ENCODE data around the gene RAP2A.

The RAP2A gene

DNA sequence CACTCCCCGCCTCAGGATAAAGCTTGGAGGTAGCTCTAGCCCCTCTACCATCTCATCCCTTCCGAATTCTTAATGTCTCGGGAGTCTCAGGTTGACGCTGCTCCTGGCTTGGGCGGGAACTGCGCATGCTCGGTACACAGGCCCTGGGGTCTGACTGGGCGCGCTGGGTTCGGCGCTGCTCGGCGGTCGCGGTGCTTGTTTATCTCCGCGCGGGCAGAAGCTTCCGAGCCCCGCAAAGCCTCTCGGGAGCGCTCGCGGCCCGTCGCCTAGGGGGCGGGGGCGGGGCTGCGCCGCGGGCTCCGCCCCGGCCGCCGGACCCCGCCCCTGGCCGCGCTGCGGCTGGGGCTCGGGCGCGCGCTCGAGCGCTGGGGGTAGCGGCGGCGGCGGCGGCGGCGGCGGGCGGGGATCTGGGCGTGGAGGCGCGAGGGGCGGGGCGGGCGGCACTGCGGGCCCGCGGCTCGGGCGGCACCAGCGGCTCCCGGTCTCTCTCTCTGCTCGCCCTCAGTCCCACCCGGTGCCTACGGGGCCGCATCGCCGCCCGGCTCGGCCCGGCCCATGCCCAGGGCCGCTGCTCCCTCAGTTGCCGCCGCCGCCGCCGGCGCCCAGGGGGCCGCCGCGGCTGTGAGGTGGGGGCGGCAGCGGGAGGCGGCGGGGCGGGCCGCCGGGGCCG lies at the start of gene RAP2A:
Gene RAP2A (plus strand): TSS at position 443 of the 670 bp plus-strand sequence. CDS start 302 bp downstream, outside the sequence.
- DNase-seq (ENCODE audit: low read depth in 2 of 2, low spot score in 1 of 2): peak; percentile 72 to 84

DNA sequence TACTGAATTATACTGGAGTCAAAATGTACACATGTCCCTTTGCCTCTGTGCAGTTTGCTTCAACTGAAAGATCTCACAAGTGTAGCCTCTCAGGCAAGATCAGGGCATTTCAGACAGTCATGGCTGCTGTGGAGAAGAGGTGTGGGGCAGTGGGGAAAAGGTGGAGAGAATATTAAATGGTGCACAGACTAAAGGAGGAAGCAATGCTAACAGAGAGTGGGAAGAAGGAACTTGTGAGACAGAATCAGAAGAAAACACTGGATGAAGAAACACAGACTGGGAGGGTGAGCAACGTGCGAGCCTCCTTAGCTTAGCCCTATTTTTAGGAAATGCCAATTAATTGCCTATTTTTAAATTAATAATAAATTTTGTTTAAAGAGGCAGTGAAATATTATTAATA lies 49.6 kb upstream of the RAP2A start:
- DNase-seq (ENCODE audit: low read depth in 2 of 2, low spot score in 1 of 2): no peak

DNA sequence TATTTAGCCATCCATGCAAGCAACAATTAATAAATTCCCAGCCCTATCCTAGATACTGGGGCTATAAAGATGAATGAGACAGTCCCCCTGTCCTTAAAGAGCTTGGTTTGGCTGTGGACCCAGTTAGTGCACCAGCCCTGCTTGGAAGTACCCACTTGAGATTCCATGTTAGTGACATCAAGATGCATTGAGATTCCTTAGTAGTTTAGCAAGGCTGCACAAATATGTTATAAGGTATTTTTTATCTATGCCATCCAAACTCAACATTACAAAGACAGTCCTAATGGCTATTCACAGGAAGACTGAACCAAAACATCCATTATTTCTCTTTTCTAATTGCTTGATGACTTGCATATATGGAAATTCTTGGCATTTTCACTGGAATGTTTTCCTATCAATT lies 48.8 kb upstream of the RAP2A start:
- DNase-seq (ENCODE audit: low read depth in 2 of 2, low spot score in 1 of 2): no peak

DNA sequence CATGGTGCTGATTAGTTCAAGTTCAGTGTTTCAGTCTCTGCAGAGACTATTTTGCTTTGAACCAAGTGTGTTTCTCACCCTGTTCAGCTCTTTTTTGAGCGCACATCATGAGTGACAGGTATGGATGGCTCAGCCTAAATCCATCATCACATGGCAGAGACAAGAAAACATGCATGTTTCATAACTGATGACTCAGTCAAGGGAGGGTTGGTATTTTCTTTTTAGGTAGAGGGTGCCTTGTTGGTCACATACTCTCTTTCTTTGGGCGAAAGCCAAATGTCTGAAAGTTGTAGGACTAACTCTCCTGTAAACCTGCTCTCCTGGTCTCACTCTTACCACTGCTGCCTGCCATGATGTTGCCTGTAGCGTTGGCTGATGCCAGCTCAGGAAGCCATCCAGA lies 48.1 kb upstream of the RAP2A start:
- DNase-seq (ENCODE audit: low read depth in 2 of 2, low spot score in 1 of 2): no peak

DNA sequence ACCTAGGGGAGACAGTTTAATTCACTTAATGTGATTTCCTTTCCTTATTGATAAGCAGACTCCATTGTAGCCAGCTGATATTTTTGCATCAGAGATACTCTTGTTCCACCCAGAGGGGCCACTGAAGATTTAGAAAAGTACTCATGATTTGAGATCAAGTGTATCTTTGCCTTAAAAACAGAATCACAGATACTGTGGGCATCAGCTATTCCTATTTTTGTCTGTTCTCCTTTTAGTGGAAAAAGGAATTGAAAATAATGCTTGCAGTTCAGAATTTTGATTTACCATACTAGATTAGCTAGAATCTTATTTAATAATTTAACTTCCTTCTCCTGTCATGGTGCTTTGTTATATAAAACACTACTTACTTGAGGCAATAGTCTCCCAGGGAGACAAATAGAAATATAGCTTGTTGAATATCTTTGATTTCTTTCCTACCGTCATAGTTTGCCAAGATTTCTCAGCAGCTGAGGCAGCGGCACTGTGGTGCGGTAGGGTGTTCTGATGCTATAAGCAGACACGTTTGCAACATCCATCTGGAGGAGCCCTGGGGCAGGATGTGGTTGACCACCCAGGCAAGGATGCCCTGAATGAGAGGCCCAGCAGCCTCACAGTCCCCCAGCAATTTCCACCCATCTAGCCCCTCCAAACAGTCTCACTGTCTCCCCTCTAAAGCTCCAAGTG lies 47.0 kb upstream of the RAP2A start:
- no peak for DNase-seq (ENCODE audit: low read depth in 2 of 2, low spot score in 1 of 2)

DNA sequence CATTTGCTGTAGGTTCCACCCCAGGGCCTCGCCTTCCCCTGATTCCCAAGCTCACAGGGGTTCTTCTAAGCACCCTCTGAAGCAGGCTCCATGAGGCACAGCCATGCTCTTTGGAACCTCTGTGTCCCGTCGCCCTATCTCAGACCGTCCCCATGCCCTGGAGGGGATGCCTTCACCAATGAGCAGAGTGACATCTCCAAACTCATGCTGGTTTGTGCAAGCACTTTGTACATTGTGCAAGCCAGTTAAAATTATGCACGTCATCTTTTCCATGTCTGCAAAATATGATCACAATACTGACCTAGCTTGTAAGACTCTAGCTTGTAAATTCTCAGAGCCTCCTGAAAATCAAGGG lies 46.5 kb upstream of the RAP2A start:
- no peak for DNase-seq (ENCODE audit: low read depth in 2 of 2, low spot score in 1 of 2)

DNA sequence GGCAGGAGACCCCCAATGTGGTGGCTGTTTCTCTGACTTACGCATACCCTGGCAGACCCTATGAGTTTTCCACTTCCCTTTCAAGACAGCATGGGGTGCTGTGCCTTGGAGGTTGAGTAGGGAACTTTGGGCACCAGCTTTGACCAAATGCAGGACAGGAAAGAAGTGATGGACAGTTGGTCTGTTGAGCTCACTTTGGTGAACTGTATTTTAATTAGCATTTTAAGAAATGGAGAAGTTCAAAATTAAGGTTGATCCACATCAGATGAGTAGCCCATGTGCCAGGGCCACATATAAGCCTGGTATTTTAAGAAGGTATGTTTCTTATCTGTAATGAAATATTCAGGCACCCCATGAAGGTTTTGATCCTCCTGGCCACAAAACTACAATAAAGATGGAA lies 46.1 kb upstream of the RAP2A start:
- DNase-seq (ENCODE audit: low read depth in 2 of 2, low spot score in 1 of 2): no peak

DNA sequence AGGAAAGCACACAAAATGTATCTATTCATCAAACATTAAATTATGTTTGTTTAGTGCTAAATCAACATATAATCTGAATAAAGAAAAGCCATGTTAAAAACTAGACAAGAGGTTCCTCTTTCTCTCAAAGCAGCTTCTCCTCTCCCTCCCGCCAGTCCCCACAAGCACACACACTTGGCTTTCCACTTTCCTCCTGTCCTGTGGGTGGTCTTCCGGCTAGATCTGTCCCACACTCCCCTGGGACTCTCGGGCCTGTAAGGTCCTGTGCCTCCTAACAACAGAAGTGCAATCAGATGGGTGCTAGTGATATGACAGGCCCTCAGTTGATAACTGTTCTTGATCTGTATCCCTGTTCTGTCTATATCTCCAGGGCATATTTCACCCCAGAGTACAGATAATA lies 45.6 kb upstream of the RAP2A start:
- DNase-seq (ENCODE audit: low read depth in 2 of 2, low spot score in 1 of 2): no peak

DNA sequence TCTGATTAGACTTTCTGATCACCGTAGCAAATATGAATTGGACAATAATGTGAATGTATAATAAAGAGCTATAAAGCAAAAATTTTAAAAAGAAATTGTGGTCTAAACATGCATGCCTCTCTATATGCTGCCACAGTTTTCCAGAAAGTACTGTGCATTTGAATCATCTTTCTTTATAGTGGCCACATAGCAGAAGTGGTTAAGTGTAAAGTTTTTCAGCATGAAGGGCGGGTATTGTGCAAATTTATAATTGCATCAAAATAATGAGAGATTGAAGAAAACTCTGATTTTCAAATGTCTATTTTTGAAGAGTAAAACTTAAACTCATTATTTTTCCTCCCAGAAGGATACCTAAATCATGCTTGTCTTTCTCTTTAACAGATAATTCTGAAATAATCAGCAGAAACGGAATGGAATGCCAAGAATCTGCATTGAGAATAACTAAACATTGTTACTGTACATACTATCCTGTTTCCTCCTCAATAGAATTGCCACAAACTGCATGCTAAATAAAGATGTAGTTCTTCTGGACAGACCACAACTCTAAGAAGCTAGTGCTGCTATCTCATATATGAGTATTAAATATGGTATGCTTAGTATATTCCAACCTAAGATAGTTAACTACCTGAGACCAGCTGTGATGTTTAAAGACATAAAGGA lies 42.9 kb upstream of the RAP2A start:
- DNase-seq (ENCODE audit: low read depth in 2 of 2, low spot score in 1 of 2): no peak

DNA sequence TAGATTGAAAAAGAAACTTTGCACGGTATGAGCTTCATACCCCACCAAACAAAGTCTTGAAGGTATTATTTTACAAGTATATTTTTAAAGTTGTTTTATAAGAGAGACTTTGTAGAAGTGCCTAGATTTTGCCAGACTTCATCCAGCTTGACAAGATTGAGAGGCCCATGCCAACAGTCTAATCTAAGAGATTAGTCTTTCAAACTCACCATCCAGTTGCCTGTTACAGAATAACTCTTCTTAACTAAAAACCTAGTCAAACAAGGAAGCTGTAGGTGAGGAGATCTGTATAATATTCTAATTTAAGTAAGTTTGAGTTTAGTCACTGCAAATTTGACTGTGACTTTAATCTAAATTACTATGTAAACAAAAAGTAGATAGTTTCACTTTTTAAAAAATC lies 41.9 kb upstream of the RAP2A start:
- DNase-seq (ENCODE audit: low read depth in 2 of 2, low spot score in 1 of 2): no peak

DNA sequence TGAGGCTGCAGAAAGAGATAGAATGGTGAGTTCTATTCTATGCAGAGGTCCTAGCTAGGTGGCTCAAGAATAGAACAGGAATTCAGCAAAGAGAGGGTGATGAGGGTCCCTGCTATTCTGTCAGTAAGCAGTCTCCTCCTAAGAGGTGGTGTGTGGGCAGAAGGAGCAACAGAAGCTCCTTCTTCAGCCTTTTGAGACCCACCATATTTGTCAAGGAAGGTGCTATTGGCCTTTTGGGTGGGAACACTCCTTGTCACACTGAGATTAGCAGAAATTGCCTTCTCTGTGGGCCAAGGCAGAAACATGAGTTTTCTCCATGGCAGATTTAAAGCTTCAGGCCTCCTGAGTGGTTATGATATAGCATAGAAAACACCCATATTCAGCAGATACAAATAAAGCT lies 39.4 kb upstream of the RAP2A start:
- DNase-seq (ENCODE audit: low read depth in 2 of 2, low spot score in 1 of 2): no peak

DNA sequence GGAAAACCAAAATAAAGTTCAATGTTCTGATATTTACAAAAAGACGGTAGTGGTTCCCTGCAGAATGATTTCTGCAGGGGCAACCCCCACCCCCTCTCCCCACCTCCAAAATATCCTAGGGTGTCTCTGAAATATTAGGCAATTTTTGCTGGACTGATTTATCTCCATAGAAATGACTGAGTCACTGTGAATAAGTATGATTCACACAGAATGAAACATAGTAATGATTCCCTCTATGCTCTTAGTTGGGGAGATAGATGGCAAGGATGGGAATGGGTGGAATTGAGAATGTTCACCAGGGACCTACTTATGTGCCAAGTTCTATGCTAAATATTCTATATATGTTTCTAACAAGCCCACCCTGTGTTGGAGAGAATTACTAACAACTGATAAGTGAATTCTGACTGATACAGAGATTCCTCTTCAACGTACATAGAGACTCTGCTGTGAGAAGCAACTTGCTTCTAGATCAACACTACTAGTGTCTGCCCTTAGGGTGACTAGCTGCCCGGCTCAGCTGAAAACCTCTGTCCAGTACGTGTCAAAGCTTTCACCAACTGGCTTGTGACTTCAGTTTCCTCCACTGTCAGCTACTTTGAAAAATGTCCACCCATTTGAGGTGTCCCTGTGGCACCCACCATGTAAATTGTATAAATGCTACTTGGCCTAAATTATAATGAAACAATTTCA lies 38.4 kb upstream of the RAP2A start:
- DNase-seq (ENCODE audit: low read depth in 2 of 2, low spot score in 1 of 2): no peak

DNA sequence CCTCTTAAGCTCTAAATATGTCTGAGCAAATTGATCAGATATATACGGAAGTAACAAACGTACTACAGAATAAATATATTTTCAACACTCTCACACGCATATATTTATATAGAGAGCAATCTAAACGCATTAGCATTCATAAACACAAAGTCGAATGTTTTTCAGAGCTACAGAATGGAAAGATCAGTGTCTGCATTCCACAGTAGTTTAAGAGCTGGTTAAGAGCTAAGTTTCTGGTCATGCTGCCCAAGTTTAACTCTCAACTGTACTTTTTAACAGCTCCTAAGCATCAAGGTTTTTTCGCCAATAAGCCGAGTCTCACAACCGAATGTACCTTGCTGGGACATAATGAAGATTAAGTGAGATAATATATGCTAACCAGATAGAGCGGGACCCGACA lies 36.7 kb upstream of the RAP2A start:
- DNase-seq (ENCODE audit: low read depth in 2 of 2, low spot score in 1 of 2): no peak

DNA sequence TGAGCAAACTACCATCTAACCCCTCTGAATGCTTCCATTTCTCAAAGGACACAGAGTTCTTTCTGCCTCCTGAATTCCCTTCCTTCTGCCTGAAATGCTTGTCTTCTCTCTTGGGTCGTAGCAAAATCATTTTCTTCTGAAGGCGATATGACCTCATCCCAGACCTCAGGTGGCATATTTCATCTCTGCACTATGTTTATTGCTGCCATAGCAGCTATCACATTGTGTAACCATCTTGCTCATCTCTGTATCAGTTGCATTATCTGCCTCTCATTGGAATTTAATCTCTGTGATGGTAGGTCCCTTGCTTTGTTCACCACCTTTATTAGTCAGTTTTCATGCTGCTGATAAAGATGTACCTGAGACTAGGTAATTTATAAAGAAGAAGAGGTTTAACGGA lies 32.5 kb upstream of the RAP2A start:
- DNase-seq (ENCODE audit: low read depth in 2 of 2, low spot score in 1 of 2): no peak

DNA sequence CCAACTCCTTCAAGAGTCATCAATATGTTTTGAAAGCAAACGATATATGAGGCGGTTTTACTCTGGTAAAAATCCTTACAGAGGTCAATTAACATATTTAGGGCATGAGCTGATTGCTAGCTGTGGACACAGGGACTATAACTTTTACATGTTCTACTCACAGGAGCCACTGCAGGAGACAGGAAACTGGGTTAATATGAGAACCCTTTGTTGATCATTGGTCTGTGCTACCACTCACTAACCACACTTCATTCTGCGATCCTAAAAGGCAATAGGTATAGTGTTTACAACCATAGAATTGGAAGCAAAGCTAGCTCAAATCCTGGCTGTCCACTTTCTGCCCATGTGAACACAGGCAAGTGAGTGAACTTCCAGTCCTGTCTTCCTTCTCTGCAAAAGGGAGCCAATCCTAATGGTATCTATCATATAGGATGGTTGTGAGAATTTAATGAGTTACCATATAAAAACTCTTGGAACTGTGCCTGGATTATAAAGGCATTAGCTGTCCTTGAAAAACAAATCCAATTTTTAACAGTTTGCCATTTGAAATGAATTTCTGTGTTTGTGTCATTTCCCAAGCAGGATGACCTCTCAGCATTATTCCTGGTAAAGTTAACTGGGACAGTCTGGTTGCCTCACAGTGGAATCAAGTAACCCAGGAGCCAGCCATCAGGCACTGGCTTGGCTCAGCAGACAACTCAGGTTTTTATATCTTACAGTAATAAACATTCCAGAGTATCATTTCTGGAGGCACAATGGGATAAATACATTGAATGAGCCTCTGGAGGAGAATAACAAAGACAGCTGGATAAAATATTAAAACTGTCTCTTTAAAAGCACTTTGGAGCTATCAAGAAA lies 29.8 kb upstream of the RAP2A start:
- DNase-seq (ENCODE audit: low read depth in 2 of 2, low spot score in 1 of 2): no peak

DNA sequence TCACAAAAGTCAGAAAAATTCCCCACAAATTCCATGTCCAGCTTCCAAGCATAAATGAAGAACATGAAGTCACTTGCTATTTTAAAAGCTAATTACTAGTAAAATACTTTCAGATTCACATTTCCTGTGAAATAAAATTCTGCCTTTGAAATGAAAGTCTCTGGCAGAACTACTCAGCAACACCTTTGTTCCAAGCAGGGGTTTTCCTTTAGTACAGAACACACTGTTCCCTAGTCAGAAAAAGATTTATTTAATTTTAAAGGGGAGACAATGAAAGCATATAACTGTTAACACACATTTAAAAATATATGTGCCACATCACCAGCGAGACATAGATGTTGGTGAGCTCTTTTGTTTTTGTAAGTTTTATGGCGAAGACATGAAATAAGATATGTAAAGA lies 26.4 kb upstream of the RAP2A start:
- DNase-seq (ENCODE audit: low read depth in 2 of 2, low spot score in 1 of 2): no peak

DNA sequence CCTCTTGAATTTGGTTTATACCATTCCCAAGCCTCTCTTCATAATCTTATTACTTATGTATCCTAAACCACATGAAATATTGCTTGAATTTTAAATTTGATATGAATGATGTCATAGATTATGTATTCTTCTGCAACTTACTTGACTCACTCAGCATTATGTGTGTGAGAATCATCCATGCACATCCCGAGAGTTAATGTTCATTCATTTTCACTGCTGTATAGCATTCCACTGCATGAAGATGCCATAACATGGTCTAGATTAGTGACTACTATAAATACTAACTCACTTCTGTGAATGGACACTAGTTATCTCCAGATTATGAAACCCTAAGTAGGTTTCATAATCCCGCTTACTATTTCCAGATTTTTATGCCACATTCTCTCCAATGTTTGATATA lies 25.0 kb upstream of the RAP2A start:
- no peak for DNase-seq (ENCODE audit: low read depth in 2 of 2, low spot score in 1 of 2)

DNA sequence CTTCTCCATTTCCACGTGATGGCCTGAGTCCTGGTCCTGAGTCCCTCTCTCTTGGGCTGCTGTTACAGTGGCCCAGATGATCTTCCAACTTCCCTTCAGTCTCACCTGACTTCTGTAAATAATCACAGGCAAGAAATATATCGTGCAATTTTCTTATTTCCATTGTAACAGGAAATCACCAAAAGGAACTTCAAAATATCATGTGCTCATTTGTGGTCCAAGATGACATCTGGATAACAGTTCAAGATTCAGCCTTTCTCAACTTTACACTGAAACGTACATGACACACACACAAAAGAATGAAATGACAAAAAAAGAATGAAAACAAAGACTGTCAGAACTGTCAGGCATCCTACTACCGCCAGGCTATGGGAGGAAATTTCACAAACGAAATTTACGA lies 22.0 kb upstream of the RAP2A start:
- no peak for DNase-seq (ENCODE audit: low read depth in 2 of 2, low spot score in 1 of 2)

DNA sequence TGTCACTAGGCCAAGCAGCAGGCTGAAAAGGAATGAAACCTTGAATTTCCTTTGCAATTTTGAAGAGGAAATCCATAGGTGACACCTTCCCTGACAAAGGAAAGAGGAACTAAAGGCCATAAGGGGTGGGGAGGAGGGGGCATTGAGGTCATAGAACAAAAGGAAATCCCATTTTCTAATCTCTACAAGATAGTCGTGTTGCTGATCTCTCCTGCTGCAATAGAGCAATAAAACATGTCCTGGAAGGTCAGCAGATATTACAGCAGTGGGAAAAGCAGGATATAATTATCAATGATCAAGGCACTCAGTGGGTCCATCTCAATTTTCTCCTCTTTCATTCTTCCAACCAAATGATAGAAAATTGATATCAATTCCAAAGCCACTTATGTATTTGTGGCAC lies 20.3 kb upstream of the RAP2A start:
- no peak for DNase-seq (ENCODE audit: low read depth in 2 of 2, low spot score in 1 of 2)

DNA sequence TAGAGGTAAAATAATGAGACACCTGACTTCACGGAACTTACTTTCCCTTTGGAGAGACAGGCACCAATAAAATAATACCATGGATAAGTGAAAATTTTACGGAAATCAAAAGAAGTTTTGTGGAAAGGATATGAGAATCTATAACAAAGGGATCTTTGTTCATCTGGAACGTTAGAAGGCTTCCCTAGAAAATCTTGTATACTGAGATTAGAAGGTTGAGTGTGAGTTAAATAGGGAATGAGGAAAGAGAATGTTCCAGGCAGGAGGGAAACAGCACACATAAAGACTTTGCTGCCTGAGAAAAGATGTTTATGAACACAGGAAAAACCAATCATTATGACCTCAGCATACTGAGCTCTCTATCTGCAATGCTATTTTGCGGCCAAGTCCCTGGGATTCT lies 19.6 kb upstream of the RAP2A start:
- no peak for DNase-seq (ENCODE audit: low read depth in 2 of 2, low spot score in 1 of 2)

DNA sequence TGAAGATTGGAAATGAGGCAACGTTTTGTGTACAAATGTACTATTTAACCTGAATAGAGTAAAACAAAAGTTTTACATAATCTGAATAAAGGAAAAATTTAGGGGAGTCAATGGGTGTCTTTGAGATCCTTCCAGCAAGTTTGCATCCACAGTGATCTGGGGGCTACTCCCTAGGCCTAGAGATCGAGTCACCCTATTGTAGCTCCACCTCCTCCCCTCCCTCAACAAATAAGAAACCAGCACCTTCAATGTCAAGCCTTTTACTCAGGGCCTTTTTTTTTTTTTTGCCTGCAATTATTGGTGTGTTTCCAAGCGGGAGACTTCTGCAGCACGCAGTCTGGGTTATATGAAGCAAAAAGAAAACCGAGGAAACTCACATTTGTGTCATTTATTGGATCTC lies 16.3 kb upstream of the RAP2A start:
- DNase-seq (ENCODE audit: low read depth in 2 of 2, low spot score in 1 of 2): no peak
